ENCODE measurements around the gene DNAAF5. TPM values are rescaled to one million over a fixed set of nuclear protein-coding genes. Genes with fewer than 3 reads are reported as not detected.

Gene DNAAF5
- 30.7 TPM for total RNA-seq (ENCODE audit: unreplicated experiment)
- long read RNA-seq, transcript DNAAF5-201 (13 exons, 3,410 nt) = major isoform, 6 of 8 reads
- long read RNA-seq, partial matches to known transcripts = 1 of 8 reads
- long read RNA-seq, other reads (novel, unspliced or antisense) = 1 of 8 reads

GRCh38 chr7:726084-726853 is at the start of gene DNAAF5:
TSS of gene DNAAF5 (plus strand) at chr7:726699. CDS start at chr7:726721, 22 bp downstream.
- DNase-seq (ENCODE audit: low spot score) = peak; percentile 85
- peaks cover 38% of the 10 kb centered on the region for H3K36me3 Mint-ChIP-seq (ENCODE audit: low read depth, unreplicated experiment)
- H3K27me3 Mint-ChIP-seq (ENCODE audit: unreplicated experiment) = peaks cover 22% of the 10 kb centered on the region
- peaks cover 12% of the 10 kb centered on the region for H3K4me1 Mint-ChIP-seq (ENCODE audit: unreplicated experiment)
- H3K4me3 Mint-ChIP-seq (ENCODE audit: unreplicated experiment) = peak within 1 kb of the TSS; percentile 87
- peak within 1 kb of the TSS; percentile 61 for H3K27ac Mint-ChIP-seq (ENCODE audit: unreplicated experiment)
- no peak for TF ChIP-seq CTCF (IDR thresholded peaks at IDR 0.05; ENCODE audit: unreplicated experiment)
- no peaks in the 10 kb centered on the region for H3K9me3 Mint-ChIP-seq (ENCODE audit: unreplicated experiment)

DNA sequence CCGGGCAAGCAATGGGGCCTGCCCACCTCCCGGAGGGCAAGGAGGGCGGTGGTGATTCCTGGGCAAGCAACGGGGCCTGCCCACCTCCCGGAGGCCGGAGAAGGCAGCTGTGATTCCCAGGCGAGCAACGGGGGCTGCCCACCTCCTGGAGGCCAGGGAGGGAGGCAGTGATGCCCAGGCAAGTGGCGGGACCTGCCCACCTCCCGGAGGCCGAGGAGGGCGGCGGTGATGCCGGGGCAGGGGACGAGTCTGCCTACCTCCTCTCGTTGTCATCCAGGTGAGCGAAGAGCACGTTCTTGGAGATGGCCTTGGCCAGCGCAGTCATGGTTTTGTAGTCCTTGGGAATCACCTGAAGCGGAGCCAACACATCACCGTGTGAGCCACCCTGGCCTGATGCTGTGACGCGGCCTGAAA is 49.5 kb upstream of the DNAAF5 start:
- no peak for DNase-seq (ENCODE audit: low spot score)
- H3K27ac Mint-ChIP-seq (ENCODE audit: unreplicated experiment) = no peak overlapping the region
- H3K27me3 Mint-ChIP-seq (ENCODE audit: unreplicated experiment) = peaks cover 7% of the 10 kb centered on the region
- peaks cover 3% of the 10 kb centered on the region for H3K4me1 Mint-ChIP-seq (ENCODE audit: unreplicated experiment)
- no peak for TF ChIP-seq CTCF (IDR thresholded peaks at IDR 0.05; ENCODE audit: unreplicated experiment)
- H3K9me3 Mint-ChIP-seq (ENCODE audit: unreplicated experiment) = no peaks in the 10 kb centered on the region
- no peak overlapping the region for H3K4me3 Mint-ChIP-seq (ENCODE audit: unreplicated experiment)
- peaks cover 37% of the 10 kb centered on the region for H3K36me3 Mint-ChIP-seq (ENCODE audit: low read depth, unreplicated experiment)

DNA sequence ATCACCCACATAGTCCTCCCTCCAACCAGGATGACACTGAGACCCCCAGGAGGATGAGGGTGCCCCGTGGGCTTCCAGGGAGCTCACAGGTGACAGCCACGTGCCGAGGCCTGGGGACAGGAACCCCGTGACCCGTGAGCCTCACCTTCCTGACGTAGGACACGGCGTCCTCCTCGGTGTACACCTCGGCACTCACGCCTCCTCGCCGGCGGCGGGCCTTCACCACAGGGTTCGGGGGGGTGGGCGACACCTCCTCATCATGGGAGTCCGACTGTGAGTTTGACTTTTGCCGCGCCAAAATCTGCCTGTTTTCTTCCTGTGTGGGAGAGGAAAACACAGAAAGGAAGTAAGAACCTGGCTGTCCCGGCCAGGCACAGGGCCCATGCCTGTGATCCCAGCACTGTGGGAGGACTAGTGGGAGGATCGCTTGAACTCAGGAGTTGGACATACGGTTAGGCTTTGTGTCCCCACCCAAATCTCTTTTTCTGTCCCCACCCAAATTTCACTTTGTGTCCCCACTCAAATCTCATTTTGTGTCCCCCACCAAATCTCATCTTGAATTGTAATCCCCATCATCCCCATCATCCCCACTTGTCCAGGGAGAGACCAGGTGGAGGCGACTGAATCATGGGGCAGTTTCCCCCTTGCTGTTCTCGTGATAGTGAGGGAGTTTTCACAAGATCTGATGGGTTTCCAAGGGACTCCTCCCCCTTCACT is 45.9 kb upstream of the DNAAF5 start:
- peaks cover 3% of the 10 kb centered on the region for H3K4me1 Mint-ChIP-seq (ENCODE audit: unreplicated experiment)
- TF ChIP-seq CTCF (IDR thresholded peaks at IDR 0.05; ENCODE audit: unreplicated experiment) = no peak
- no peaks in the 10 kb centered on the region for H3K9me3 Mint-ChIP-seq (ENCODE audit: unreplicated experiment)
- no peak overlapping the region for H3K27ac Mint-ChIP-seq (ENCODE audit: unreplicated experiment)
- H3K4me3 Mint-ChIP-seq (ENCODE audit: unreplicated experiment) = peak overlapping the region; percentile 71
- H3K36me3 Mint-ChIP-seq (ENCODE audit: low read depth, unreplicated experiment) = peaks cover 32% of the 10 kb centered on the region
- no peak for DNase-seq (ENCODE audit: low spot score)
- peaks cover 10% of the 10 kb centered on the region for H3K27me3 Mint-ChIP-seq (ENCODE audit: unreplicated experiment)

- DNase-seq (ENCODE audit: low spot score) = no peak
- Mint-ChIP-seq H3K36me3 (ENCODE audit: low read depth, unreplicated experiment) (peaks cover 36% of the 10 kb centered on the region), H3K4me3 (ENCODE audit: unreplicated experiment) (no peak overlapping the region), H3K27me3 (ENCODE audit: unreplicated experiment) (peaks cover 10% of the 10 kb centered on the region), H3K27ac (ENCODE audit: unreplicated experiment) (no peak overlapping the region), H3K4me1 (ENCODE audit: unreplicated experiment) (peaks cover 3% of the 10 kb centered on the region), H3K9me3 (ENCODE audit: unreplicated experiment) (no peaks in the 10 kb centered on the region)
- no peak for TF ChIP-seq CTCF (IDR thresholded peaks at IDR 0.05; ENCODE audit: unreplicated experiment)
Observed at GRCh38 chr7:681551-682307, 44.8 kb upstream of the DNAAF5 start.

Measured in endothelial cell (in vitro differentiated cells).